ENCODE data around the gene GCK.

Gene GCK

GRCh38 chr7:44102846-44103565 is 86.2 kb downstream of the GCK start:
- no peak for DNase-seq

DNA sequence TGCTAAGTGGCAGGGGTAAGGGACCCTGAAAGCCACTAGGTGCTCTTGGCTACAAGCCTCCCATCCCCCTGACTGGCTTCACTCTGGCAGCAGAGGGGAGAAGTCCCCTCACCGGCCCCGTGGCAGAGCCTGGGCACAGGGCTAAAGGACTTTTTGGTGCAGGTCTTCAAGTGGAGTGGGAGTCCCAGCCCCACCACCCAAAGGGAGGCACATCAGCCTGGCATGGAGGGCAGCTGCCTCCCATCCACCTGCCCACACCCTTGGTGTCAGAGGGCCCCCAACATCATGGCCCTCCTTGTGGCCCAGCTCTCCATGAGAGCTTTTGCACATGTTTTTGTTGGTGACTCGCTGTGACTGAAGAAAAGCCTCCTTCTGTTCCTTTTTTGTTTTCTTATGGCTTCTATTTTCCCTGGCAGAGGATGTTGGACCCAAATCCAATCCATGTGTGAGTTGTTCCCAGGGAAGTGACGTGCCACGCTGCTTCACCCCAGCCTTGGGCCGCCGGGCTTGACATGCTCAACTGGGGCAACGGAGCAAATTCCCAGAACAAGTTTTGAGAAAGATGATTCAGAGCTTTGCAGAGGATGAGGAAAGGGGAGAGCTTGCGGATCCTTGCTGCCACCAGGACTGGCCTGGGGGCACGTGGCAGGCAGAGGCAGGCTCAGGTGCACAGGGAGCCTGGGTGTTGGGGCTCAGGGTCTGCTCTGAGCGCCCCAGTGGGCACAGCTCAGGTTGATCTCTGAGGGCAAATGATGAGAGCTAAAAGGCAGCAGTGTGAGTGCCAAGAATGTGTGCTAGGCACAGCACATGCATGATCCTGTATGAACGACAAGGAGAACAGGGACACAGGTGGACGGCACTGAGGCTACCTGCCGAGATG is 87.0 kb downstream of the GCK start:
- DNase-seq, result no peak

GRCh38 chr7:44101303-44101965 is 87.8 kb downstream of the GCK start:
- DNase-seq, result no peak

DNA sequence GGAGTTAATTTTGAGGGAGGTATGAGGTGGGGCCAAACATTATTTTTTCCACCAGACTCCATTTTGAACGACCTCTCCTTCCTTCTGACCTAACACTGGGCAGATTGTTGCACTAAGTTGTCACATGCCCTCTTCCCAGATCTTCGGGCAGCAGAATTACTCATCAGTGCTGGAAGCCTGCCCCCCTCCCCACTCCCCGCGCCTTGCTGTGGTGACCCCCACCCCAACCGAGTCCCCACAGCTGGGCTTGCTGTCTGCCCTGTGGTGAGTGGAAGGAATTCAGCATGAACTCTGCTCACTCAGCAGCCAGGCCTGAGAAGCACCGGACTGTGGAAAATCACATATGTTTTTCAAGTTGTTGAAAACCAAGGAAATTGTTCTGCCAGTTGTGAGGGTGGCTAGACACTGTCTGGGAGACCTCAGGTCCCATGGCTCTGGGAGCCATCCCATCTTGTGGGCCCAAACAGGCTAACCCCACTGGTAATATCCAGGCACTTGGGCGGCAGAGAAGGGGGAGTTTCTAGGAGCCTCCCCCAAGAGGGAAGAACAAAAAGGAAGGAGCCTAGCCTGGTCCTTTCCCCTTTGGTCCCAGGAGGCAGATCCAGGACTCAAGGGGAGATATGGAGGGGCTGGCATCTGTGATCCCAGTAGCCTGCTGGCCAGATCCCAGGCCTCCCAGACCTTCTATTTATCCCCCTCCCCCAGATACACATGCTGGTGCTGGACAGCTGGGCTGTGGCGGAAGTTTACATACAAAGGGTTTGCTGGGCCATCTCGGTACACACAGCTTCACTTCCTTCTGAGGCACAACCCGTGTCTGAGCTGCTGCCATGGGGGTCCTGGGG is 88.6 kb downstream of the GCK start:
- no peak for DNase-seq

- no peak for DNase-seq
Observed at GRCh38 chr7:44099669-44100068, 89.6 kb downstream of the GCK start.

DNA sequence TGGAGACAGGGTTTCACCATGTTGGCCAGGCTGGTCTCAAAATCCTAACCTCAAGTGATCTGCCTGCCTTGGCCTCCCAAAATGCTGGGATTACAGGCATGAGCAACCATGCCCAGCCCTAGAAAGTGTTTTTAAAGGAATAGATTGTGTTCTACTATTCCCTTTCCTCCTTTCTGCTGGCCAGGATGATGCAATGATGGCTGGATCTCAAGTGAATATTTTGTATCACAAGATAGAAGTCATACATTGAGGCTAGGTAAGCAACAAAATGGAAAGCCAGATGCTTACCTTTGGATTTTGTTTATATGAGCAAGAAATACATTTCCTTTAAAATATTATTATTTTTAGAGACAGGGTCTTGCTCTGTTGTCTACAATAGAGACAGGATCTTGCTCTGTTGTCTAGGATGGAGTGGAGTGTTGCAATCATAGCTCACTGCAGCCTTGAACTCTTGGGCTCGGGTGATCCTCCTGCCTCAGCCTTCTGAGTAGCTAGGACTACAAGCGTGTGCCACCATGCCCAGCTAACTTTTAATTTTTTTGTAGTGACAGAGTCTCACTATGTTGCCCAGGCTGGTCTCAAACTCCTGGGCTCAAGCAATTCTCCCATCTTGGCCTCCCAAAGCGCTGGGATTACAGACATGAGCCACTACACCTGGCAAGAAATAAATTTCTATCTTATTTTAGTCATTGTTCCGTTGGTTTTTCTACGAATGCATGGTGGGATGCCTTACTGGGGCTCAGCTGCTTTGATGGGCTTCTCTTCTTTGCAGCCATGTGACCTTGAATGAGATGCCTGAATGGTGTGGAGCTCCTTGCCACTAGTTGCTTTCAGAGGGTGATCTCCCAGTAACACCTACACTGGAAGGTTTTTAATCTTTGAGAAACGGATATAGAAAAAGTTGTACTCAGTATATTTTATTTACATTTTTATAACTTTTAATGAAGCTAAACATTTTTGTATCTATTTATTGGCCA is 90.9 kb downstream of the GCK start:
- no peak for DNase-seq

GRCh38 chr7:44097064-44097932 is 91.9 kb downstream of the GCK start:
- no peak for DNase-seq

DNA sequence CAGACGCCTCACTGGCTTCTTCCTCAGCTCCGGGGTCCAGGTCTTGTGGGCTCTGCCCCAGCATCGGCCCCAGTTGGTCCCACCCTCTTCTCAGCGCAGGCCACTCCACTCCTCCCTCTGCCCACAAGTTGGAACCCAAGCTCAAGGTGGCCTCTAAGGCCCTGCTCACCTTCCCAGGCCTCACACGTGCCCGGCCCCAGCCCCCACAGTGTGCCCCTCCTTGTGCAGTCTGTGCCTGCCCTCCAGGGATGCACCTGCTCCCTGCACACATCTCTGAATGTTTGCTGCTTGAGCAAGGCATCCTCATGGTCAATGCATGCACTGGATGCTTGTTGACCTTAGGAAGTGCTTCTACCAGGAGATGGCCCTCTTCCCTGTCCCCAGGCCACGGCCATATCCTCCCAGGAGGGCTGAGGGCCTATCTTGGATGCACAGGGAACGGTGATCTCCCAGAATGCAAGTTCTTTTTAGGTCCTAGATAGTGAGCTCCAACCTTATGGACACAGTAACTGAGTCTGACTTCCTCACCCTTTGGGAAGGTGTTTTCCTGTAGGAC is 92.8 kb downstream of the GCK start:
- DNase-seq, result no peak

GRCh38 chr7:44095781-44096180 is 93.5 kb downstream of the GCK start:
- DNase-seq, result no peak

- DNase-seq, result no peak
Observed at GRCh38 chr7:44094883-44095592, 94.2 kb downstream of the GCK start.

DNA sequence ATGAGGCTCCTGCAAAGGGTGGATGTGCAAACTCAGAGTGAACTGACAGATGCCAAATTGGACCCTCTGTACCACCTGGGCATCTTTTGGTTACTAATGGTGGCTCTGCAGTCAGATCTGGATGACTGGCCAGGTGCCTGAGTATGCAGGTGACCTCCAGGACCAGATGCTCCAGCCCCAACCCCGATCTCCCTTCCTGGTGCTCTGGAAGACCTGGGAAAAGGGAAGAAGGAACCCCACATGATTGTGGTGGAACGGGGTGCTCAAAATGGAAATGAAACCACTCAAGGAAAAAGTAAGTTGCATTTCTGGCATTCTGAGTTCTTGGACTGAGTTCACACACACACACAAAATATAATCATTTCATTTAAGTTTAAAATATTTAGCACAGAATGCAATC is 94.9 kb downstream of the GCK start:
- no peak for DNase-seq
